Amniotic stem cell (primary cell): ENCODE data around the gene ACAP3.

ENCODE experiments used
- DNase-seq: peaks from one replicate; lab custom pipeline; 2025; lab: John Stamatoyannopoulos, UW

ACAP3 gene

GRCh38 chr1:1314678-1315335 lies 7.1 kb upstream of the ACAP3 start:
- DNase-seq: no peak

- DNase-seq: no peak
Observed at GRCh38 chr1:1314237-1314586, 6.5 kb upstream of the ACAP3 start.

GRCh38 chr1:1313500-1314236 lies 5.9 kb upstream of the ACAP3 start:
- no peak for DNase-seq

GRCh38 chr1:1312450-1313314 lies 5.0 kb upstream of the ACAP3 start:
- DNase-seq: no peak

GRCh38 chr1:1311107-1312104 lies 3.7 kb upstream of the ACAP3 start:
- no peak for DNase-seq

- DNase-seq: no peak
Observed at GRCh38 chr1:1310476-1311053, 2.8 kb upstream of the ACAP3 start.

- DNase-seq: no peak
Observed at GRCh38 chr1:1310109-1310385, 2.3 kb upstream of the ACAP3 start.

- no peak for DNase-seq
Observed at GRCh38 chr1:1309251-1310108, 1.8 kb upstream of the ACAP3 start.

GRCh38 chr1:1308756-1309250 lies 1.1 kb upstream of the ACAP3 start:
- DNase-seq: no peak

- no peak for DNase-seq
Observed at GRCh38 chr1:1307261-1307922, 338 bp downstream of the ACAP3 start.

GRCh38 chr1:1306661-1307260 lies 969 bp downstream of the ACAP3 start:
- DNase-seq: no peak

GRCh38 chr1:1306070-1306660 lies 1.6 kb downstream of the ACAP3 start:
- no peak for DNase-seq

- DNase-seq: no peak
Observed at GRCh38 chr1:1305300-1306069, 2.2 kb downstream of the ACAP3 start.

GRCh38 chr1:1304331-1305299 lies 3.1 kb downstream of the ACAP3 start:
- DNase-seq: no peak

- DNase-seq: no peak
Observed at GRCh38 chr1:1303736-1304135, 4.0 kb downstream of the ACAP3 start.

GRCh38 chr1:1302951-1303509 lies 4.7 kb downstream of the ACAP3 start:
- DNase-seq: no peak

GRCh38 chr1:1302006-1302430 lies 5.7 kb downstream of the ACAP3 start:
- DNase-seq: no peak
